GM12875 (cell line): ENCODE data around the gene CDH11.

Source experiments
- H3K4me3 ChIP-seq: one replicate; pipeline ENCODE4 v1.5.1; 2011; ENCODE audit warnings: low read depth, low read length, control low read depth
- TF ChIP-seq, protein P1 (sequence below): IDR thresholded peaks from 2 replicates; pipeline ENCODE4 v1.5.1; 2011; ENCODE audit warnings: low read depth, mild to moderate bottlenecking, control low read depth, inconsistent platforms, low read length, moderate library complexity, borderline replicate concordance; ENCODE audit not compliant: insufficient read depth

Gene CDH11

DNA sequence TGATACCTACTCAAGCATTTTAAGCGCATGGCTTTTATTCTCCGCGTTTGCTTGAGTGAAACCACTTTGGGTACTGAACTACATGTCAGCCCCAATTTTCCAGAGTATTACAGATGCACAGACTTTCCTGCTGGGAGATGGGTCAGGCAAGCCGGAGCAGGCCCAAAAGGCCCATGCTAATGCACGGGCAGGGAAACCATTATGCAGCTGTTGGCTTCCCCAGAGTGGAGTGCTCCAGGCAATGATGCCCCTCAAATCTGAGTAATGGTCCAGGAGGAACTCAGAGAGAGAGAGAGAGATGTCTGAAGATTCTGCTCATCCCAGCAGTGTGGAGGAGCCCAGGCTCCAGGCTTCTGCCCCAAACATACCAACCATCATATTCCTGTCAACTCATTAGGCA is 80.2 kb downstream of the CDH11 start:
- TF ChIP-seq, protein P1, sequence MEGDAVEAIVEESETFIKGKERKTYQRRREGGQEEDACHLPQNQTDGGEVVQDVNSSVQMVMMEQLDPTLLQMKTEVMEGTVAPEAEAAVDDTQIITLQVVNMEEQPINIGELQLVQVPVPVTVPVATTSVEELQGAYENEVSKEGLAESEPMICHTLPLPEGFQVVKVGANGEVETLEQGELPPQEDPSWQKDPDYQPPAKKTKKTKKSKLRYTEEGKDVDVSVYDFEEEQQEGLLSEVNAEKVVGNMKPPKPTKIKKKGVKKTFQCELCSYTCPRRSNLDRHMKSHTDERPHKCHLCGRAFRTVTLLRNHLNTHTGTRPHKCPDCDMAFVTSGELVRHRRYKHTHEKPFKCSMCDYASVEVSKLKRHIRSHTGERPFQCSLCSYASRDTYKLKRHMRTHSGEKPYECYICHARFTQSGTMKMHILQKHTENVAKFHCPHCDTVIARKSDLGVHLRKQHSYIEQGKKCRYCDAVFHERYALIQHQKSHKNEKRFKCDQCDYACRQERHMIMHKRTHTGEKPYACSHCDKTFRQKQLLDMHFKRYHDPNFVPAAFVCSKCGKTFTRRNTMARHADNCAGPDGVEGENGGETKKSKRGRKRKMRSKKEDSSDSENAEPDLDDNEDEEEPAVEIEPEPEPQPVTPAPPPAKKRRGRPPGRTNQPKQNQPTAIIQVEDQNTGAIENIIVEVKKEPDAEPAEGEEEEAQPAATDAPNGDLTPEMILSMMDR, result no peak
- no peak overlapping the region for H3K4me3 ChIP-seq

GRCh38 chr16:65038100-65038499 is 83.8 kb downstream of the CDH11 start:
- H3K4me3 ChIP-seq, result no peak overlapping the region
- TF ChIP-seq, protein P1, result no peak

DNA sequence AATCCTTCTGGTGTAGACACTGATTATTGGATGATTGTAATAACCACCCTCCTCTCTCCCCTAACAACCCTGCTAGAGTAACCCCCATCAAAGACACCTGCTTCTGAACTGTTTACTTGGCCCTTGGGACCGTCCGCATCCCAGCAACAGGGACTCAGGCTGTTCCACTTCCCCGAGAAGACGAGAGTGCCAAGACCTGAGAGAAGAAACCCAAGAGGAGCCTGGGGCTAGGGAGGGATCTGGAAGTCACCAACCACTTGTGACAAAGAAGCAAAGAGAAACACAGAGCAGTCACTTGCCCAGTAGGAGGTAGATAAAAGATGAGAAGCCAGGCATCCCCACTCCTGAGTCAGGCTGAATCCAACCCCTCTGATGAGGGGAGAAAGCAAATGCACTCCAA is 84.3 kb downstream of the CDH11 start:
- H3K4me3 ChIP-seq, result no peak overlapping the region
- TF ChIP-seq, protein P1, result no peak

DNA sequence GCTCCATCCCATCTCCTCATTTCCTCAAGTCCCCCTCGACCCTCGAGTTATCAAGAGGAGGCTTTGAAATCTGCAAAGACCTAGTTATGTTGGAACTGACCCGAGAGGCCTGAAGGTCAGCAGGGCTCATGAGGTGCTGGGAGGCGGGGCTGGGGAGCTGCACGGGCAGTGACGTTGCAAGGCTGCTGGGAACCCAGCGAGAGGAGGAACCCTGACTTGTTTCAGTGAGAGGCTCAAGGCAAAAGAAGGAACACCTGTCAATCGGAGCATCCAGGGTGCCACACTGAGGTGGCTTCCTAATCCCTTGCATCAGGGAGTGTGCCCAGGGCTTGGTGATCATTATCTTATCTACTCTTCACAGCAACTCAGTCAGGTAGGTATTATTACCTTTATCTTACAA is 86.9 kb downstream of the CDH11 start:
- no peak overlapping the region for H3K4me3 ChIP-seq
- TF ChIP-seq, protein P1, result no peak

DNA sequence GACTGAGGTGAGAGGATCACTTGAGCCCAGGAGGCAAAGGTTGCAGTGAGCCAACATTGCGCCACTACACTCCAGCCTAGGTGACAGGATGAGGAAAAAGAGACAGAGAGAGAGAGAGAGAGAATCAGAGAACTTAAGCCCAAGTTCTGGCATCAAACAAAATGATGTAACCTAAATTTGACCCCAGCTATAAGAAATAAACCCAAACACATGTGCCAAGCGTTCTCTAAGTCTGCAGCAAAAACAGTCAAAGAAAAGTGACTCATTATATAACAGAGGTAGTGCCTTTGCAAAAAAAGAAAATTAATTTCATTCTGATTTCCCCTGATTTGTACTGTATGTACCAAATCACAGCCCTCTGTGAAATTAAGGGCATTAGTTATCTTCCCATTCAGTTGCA is 89.5 kb downstream of the CDH11 start:
- H3K4me3 ChIP-seq, result no peak overlapping the region
- TF ChIP-seq, protein P1, result no peak

- TF ChIP-seq, protein P1, result no peak
- no peak overlapping the region for H3K4me3 ChIP-seq
Measured at GRCh38 chr16:65024767-65025178, 97.1 kb downstream of the CDH11 start.

DNA sequence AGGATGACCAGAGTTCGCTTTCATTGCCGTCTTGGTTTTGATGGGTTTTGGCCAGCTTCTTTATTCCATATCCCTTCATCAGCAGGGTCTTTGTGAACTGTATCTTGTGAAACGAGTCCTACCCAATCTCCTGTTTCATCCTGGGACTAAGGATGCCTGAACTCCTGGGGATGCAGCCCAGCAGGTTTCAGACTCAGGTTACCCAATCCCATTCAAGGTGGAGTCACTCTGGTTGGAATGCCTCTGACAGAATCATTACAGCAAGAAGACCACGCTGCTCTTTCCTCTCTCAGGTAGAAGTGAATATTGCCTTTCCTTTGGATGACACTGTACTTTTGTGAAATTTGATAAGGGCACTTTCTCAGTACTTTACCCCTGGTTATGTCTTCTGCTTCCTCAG is 98.1 kb downstream of the CDH11 start:
- TF ChIP-seq, protein P1, result no peak

More for the DNA sequence above, 98.1 kb downstream of the CDH11 start:
- no peak overlapping the region for H3K4me3 ChIP-seq
